A673 (cell line): ENCODE data around the gene PMVK.

Source experiments
- CTCF ChIP-seq: fragments of 300-800, 200-600 bp; sonication (generic); conservative IDR thresholded peaks from 2 replicates; pipeline ENCODE4 v1.5.1; 2017; ENCODE audit warnings: low read depth, mild to moderate bottlenecking, antibody characterized with exemption, low read length, moderate library complexity, mixed read lengths
- EZH2 ChIP-seq: fragments of 200-600 bp; sonication (generic); IDR thresholded peaks from 2 replicates; pipeline ENCODE4 v1.6.1; 2017; ENCODE audit warnings: borderline replicate concordance, low read depth, mild to moderate bottlenecking, mixed read lengths, antibody characterized with exemption, low read length; ENCODE audit not compliant: poor library complexity, severe bottlenecking

GRCh38 chr1:154883919-154884868 lies 52.3 kb downstream of the PMVK start:
- TF ChIP-seq CTCF (no peak), EZH2 (no peak)
